HL-60 (cell line): ENCODE data around the gene ARSG.

Experiments used
- CTCF ChIP-seq: IDR thresholded peaks from one replicate; pipeline ENCODE4 v1.5.1; 2011; ENCODE audit warnings: low read length, control low read depth, inconsistent platforms; ENCODE audit not compliant: insufficient read depth
- GABPA ChIP-seq: IDR thresholded peaks from 2 replicates; pipeline ENCODE4 v1.6.1; 2012; ENCODE audit warnings: low read depth
- POLR2AphosphoS5 ChIP-seq: IDR thresholded peaks from 2 replicates; pipeline ENCODE4 v1.6.1; 2012; ENCODE audit warnings: low read depth
- REST ChIP-seq: IDR thresholded peaks from 2 replicates; pipeline ENCODE4 v1.6.1; 2012; ENCODE audit warnings: low read depth; ENCODE audit not compliant: insufficient replicate concordance

GRCh38 chr17:68375566-68375965 lies 84.3 kb downstream of the ARSG start:
- no peak for TF ChIP-seq CTCF
- TF ChIP-seq POLR2AphosphoS5, result no peak
- TF ChIP-seq REST, result no peak
- TF ChIP-seq GABPA, result no peak
